Stimulated activated CD8-positive, alpha-beta memory T cell treated with anti-CD3 and anti-CD28 coated beads, Interleukin-7, amount 100 ng/mL, for 1 hour (primary cell): Measurements from ENCODE around the gene SYT10.
"Not testable (repeated sequence)": the region's sequence is repeated elsewhere in the genome, so short reads cannot be mapped to it uniquely, and the experiment has no call there.

Experiments
- DNase-seq, 2 donors: peaks; one replicate each; pipeline ENCODE4 v3.0.0-alpha.2; 2020; ENCODE audit warnings: low read depth in 2 of 2

The SYT10 gene

GRCh38 chr12:33439587-33440011 is at the start of gene SYT10:
Gene SYT10, minus strand, starts transcription at chr12:33439819. Its CDS starts 297 bp downstream, at chr12:33439522.
- no peak for DNase-seq

DNA sequence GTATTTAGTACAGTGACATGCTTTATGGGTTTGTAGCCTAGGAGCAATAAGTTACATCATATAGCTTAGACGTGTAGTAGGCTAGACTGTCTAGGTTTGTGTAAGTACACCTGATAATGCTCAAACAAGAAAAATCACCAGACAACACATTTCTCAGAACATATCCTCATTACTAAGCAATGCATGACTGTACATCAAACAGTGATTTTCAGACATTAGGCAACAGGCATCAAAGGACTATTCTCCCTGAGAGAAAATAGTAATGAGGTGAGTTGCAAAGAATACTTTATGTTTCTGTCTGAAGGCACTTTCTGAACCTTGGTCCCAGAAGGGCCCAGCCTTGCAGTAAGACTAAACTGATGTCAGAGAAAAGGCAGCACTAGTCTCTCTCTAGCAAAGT is 48.4 kb upstream of the SYT10 start:
- no peak for DNase-seq

DNA sequence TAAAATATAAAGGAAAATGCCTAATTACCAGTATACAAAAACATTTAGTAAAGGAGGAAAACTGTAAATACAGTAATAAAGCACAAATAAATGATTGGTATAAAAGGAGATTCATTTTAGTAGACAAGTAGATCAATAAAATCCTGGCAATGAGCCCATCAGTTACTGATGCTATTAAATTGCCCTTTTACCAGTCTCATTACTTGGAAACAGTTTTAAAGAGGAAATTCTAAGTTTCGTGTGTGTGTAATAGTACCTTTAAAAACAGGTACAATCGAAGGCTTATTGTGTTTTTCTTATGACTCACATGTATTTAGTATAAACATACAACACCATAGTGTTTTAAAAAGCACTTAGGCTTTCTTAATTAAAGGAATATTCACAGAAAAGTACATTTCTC is 46.4 kb upstream of the SYT10 start:
- DNase-seq, result no peak

GRCh38 chr12:33484161-33484560 is 44.5 kb upstream of the SYT10 start:
- DNase-seq, result no peak

DNA sequence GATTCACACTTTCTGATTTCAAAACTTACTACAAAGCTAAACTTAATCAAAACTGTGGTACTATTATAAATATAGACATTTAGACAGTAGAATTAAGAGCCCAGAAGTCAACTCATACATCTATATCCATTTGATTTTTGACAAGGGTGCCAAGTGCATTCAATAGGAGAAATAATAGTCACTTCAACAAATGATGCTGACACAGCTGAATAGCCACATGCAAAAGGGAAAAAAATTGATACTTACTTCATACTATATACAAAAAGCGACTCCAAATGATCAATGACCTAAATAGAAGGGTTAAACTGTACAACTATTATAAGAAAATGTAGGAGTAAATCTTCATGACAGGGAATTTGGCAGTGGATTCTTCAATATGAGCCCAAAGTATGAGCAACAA is 40.7 kb upstream of the SYT10 start:
- no peak for DNase-seq

- no peak for DNase-seq
These were observed 36.4 kb upstream of the SYT10 start for GRCh38 chr12:33476058-33476457.

GRCh38 chr12:33472299-33472698 is 32.7 kb upstream of the SYT10 start:
- no peak for DNase-seq

DNA sequence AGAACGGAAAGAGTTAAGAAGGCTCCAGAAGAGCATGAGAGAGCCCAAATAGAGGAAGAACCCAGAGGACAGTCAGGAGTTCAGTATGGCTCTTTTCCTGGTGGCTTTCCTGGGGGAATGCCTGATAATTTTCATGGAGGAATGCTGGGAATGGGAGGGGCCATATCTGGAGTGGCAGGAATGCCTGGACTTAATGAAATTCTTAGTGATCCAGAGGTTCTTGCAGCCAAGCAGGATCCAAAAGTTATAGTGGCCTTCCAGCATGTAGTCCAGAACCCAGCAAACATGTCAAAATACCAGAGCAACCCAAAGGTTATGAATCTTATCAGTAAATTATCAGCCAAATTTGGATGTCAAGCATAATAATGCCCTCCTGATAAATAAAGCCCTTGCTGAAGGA is 15.5 kb upstream of the SYT10 start:
- no peak for DNase-seq

DNA sequence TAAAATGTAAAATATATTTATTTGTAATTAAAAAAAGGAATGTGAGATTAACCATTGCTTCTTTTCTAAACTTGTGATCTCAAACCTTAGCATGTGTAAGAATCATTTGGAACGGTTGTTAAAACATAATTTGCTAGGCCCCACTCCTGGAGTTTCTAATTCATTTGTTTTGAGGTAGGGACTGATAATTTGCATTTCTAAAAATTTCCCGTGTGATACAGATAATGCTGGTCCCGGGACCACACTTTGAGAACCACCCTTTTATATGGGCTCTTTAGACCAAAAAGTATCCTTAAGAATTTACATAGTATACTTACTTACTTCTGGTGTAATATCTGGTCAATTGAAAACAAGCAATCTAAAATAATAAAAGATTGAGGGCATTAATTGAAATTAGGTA is 10.9 kb upstream of the SYT10 start:
- DNase-seq, result no peak

DNA sequence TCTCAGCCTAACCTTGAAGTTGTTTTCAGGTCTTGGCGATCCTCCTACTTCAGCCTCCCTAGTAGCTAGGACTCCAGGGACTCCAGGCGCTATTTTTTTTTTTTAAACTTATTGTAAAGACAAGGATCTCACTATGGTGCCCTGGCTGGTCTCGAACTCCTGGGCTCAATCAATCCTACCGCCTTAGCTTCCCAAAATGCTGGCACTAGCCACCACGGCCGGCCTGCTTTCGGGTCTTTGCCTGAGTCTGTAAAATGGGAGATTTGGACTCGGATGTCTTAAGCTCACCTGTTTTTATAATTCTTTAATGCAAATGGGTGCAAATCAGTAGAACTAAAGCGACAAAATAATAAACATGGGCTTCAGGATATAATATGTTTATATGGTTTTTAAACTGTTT is 858 bp upstream of the SYT10 start:
- DNase-seq, result no peak

DNA sequence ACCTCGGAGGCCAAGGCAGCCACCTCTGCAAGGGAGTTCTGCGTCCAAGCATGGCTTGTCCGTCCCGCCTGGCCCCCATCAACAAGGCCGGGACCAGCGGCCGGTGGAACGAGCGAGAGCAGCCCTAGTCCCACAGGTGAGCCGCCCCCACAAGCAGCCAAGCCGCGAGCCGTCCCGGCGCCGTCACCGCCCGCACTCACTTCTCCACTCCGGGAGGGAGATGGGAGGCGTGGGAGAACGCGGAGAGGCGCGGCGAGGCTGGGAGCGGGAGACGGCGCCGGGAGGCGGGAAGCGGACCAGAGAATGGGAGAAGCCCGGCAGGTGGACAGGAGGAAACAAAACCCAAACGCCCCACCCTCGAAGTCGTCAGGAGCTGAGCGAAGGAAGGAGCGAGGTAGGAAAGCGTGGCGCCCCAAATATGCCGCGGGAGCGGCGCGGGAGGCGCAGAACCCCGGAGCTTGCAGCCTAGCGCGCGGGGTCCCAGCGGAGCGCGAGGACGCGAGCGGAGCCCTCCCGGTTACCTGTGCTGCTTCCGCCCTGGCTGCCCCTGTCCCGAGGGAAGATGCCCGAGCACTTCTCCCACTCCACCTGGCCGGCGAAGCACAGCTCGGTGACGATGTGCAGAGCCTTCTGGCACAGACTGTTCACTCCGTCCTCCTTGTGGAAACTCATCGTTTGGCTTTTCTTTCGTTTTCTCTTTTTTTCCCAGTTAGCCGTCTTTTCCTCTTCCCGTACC is 600 bp downstream of the SYT10 start:
- DNase-seq, result no peak

- no peak for DNase-seq
These were observed 1.4 kb downstream of the SYT10 start for GRCh38 chr12:33438025-33438772.

DNA sequence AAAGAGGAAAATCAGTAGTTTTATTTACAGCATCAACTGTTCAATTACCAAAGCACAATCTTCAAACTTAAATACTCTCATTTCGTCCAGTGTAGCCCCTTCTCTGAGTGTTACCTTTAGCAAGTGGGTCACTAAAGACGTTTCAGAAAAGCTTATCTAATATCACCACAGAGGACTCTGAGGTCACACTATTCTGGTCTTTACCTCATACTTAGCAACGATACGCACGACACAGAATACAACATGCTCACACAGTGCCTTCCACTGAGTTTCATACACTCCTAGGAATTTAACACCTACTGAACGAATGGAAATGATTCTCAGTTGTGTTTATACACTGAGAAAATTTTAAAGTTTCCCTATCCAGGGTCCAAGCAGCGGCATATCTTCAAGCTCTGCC is 2.0 kb downstream of the SYT10 start:
- no peak for DNase-seq

DNA sequence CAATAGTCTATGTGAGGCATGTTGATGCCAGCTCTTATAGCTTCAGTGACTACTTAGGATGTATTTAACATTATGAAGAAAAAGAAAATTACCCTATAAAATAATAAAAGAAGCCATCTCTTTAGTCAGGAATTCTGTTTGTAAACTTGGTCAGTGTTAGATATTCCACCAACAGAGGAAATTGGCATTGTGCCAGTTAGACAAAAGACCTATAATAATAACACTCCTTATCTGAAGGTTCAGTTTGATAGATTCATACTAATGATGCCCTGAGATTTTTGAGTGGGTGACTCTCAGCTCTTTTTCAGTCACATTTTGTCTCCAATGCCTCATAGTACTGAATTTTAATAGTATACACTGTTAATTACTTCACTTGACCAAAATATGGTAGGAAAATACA is 6.6 kb downstream of the SYT10 start:
- DNase-seq, result no peak

DNA sequence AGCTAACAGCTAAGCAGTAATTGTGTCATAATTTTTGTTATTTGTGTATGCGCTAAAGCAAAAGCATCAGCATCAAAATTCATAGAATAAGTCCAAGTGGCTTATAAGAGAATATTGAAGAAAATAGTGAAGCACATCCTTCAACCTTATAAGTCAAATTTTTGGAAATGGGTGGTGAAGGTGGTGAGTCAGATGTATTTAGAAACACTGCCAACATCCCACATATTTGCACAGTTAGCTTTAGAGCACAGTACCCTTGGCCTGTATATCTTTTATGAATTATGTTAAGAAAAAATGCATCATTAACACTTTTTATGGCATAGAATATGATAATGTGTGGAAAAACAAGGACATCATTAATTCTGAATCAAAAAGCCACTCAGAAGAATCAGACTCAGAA is 8.0 kb downstream of the SYT10 start:
- no peak for DNase-seq

- no peak for DNase-seq
These were observed 10.2 kb downstream of the SYT10 start for GRCh38 chr12:33429468-33429867.

GRCh38 chr12:33427071-33427470 is 12.5 kb downstream of the SYT10 start:
- no peak for DNase-seq

DNA sequence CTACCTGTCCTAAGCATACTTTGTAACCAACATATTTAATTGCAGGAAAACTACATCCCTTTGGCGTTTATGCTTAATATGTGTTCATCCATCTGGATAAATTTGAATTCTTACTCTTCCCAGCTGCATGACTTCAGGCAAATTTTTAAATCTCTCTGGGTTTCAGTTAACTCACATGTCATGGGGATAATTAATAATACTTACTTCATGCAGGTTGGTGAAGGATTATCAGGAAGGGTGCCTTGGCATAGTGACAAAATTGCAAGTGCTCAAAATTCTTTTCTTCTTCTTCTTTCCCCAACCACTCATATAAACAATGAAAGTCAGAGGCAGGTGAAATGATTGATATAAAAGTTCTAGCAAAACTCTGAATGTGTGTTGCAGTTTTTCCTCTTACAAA is 15.9 kb downstream of the SYT10 start:
- no peak for DNase-seq

GRCh38 chr12:33412410-33412809 is 27.2 kb downstream of the SYT10 start:
- not testable (repeated sequence) for DNase-seq

- DNase-seq, result no peak
These were observed 56.1 kb downstream of the SYT10 start for GRCh38 chr12:33383503-33383902.

- DNase-seq, result no peak
These were observed 63.5 kb downstream of the SYT10 start for GRCh38 chr12:33376153-33376552.

- no peak for DNase-seq
These were observed 69.3 kb downstream of the SYT10 start for GRCh38 chr12:33370318-33370717.

DNA sequence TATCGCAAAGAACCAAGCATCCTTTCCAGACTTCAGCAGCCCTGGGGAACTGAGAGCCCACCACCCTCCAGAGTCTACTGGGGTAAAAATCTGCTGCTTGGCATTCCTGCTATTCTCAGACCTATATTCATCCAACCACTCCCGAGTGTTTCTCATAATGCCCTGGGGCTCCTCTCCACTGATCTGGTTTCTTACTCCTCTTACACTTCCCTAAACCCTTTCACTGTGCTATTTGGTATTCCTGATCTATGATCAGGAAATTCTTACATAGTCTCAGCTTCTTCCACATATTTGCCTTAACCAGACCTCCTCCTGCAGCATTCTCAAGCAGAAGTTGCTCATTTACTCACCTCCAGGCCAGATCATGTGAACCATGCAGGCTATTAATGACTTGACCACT is 82.4 kb downstream of the SYT10 start:
- DNase-seq, result no peak
